RPMI8226 (cell line): ENCODE results near the gene ATP8A2.

Source experiments
- DNase-seq: peaks from one replicate; pipeline ENCODE4 v3.0.0-alpha.2; 2015

ATP8A2 gene

DNA sequence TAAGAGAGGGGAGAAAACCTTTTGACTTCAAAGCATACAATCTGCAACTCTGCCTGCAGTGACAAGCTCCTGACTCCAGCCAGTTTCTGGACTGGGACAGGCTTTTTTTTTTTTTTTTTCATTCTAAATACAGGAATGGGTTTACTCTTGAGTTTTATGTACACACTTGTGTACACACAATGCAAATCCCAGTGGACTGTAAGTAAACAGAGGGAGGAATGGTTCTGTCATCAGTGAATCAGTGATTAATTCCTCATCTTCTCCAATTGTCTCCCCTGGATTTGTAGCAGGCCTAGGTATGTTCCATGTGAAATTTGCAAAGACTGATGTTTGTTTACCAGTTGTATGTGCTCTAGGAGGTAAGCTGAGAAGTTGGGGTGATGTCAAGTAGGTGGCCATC, 495.3 kb downstream of the ATP8A2 start:
- no peak for DNase-seq

DNA sequence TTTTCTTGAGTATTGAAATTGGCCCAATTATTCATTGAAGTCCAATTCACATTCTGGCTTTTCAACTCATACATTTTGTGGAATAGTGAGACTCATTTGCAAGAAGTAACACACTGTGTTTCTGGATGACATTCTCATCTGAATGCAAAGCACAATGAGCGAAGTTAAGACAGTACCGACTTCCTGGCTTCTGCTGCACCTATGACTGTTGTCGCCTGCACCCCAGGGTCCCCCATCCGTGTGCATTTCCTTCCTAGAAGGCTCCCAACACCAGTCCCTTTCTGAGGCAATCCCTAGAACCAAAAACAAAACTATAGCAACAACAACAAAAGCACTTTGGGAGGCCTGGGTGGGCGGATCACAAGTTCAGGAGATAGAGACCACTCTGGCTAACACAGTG, 496.7 kb downstream of the ATP8A2 start:
- DNase-seq: no peak

DNA sequence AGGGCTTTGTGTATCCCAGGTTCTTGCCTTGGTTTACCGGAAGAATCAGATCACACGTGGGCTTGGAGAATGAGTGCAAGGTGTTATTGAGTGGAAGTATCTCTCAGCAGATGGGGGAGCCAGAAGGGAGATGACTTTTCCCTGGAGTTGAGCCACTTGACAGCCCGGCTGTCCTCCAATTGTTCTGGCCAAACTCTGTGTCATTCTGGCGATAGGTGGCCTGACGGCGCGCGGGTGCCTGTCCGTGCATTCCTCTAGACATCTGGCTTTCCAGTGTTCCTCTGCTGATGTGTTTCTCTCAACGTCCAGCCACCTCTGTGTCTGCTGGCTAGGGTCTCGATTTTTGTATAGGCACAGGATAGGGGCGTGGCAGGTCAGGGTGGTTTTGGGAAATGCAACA, 498.2 kb downstream of the ATP8A2 start:
- DNase-seq: no peak

DNA sequence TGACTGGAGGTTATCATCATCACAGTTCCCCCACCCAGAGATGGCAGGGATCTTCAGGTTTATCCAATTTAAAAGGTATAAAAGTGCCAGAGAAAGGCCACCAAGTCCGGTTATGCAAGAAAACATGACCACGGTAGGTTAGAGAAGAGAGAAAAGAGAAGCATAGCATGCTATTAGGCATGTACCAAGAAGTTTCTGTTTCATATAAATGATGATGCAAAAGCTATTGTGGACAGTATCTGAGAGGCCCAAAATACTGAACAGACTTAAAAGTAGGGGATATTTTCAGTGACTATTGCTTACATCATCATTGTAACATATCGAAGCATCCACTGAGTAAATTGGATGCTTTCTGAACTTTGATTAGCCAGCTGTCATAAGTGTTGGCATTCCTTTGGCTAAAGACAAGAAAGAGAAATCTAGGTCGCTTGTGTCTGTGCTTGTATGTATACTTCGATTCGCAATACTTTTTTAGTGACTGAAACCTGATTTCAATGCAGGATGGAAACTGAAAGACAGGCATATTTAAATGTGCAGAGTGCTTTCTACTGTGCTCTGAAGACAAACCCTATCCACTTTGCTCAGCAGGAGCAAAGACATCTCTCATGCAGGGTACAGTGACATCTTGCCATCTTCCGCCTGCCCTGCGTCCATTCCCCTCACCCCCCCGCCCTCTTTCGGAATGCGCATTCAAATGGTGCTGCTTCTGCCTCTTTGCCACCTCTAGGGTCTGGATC, 499.8 kb downstream of the ATP8A2 start:
- DNase-seq: no peak

DNA sequence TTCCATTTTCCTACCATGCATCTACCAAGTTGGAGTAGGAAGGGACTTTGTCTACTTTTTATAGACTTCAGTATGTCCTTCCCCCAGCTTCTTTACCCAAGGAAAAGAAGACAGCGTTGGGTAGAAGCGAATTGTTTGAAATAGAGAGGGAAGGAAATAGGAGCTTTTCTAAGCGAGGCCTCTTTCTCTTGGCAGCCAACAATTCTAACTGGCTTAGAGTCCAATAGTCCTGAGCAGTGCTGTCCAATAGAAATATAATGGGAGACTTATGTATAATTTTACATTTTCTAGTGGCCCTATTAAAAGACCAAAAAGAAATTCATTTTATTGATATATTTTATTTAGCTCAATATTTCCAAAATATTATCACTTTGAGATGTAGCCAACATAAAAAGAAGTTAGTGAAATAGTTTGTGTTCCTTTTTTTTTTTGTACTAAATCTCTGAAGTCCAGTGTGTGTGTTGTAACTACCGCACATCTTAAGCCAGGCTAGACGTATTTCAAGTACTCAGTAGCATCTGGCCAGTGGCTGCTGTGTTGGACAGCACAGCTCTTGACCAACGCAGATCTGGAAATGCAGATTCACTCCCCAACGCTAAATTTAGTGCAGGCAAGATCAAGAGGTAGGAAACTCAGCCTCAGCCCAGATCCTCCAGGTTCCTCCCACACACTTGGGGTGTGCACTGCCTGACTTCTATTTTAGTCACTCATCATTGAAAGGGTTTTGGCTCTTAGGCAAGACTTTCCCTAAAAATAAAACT, 500.9 kb downstream of the ATP8A2 start:
- no peak for DNase-seq

DNA sequence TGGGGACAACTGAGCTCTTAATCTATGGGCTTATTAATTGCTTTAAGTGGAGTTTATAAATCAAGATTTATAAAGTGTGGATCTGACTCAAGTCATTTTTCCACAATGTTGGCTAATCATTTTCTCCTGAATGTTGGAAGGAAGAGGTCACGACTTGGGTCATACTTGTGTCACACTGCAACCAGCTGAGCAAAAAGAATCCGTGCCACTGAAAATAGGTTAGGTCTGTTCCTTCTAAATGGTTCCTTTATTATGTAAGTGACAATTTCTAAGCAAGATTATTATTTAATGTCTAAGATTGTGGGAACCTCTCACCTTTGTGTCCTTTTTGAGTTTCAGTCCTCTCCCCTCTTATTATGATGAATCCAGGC, 501.5 kb downstream of the ATP8A2 start:
- DNase-seq: no peak

DNA sequence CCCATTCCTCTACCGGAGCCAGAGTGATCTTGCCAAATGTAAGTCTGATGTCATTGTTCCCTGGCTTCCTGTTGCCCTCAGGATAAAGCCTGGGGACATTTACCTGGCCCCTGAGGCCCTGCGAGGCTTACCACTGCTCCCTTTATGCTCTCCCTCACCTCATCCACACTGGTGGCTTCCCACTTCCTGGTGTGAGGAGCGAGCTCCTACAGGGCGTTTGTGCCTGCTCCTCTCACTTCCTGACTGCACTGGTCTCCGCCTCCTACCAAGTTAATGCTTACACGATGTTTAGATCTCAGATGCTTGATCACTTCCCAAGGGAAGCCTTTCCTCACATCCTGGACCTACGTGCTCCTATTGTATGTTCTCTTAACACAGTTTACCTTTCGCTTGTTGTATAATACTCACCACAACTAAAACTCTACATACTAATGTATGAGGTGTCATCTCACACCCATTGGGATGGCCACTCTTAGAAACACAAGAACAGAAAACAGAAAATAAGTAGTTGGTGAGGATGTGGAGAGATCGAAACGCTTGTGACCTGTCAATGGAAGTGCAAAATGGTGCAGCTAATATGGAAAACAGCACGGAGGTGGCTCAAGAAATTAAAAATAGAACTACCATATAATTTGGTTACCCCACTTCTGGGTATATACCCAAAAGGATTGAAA, 502.4 kb downstream of the ATP8A2 start:
- DNase-seq: no peak

DNA sequence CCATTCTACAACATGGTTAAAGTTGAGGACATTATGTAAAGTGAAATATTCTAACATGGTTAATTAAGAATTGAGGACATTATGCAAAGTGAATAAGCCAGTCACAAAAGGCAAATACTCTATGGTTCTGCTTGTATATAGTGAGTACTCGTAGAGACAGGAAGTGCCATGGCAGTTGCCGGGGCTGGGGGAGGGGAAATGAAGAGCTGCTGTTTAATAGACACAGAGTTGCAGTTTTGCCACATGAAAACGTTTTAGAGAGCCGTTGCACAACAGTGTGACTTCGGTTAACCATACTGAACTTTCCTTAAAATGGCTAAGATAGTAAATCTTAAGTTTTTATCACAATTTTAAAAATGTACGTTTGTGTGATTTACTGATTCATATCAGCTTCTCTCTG, 503.1 kb downstream of the ATP8A2 start:
- DNase-seq: peak; percentile 9

DNA sequence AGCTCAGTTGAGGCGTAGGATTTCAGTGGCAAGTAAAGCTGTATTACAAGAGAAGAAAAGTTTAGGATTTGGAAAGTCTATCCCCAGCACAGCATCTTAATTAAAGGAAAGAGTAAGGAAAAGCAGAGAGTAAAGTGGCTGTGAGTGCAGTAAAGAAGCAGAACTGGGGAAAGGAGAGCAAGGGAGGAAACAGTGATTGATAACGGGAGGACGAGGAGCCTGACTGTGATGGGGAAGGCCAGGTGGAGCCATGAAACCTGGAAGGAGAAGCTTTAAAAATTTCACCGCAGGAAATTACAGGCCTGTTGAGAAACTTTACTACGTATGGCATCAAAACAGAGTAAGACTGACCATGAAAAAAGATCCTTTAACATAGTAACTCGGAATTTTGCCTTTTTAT, 504.5 kb downstream of the ATP8A2 start:
- no peak for DNase-seq

DNA sequence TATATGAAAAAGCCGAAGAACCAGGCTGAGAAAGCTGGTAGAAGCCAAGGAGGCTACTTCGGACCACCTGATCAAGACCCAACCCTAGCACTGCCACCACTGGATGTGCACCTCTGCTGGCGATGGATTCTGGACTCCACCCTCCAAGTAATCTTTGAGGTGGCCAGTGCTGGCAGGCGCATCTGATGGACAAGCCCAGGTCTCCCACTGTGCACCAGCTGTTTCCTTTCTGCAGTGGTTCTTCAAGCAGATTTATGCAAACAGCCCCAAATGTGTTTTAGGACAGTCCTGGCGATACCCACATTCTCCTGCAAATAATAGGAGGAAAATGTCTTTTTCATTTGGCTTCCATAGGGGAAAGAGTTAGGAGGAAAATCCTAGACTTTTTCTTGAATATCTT, 507.7 kb downstream of the ATP8A2 start:
- no peak for DNase-seq

DNA sequence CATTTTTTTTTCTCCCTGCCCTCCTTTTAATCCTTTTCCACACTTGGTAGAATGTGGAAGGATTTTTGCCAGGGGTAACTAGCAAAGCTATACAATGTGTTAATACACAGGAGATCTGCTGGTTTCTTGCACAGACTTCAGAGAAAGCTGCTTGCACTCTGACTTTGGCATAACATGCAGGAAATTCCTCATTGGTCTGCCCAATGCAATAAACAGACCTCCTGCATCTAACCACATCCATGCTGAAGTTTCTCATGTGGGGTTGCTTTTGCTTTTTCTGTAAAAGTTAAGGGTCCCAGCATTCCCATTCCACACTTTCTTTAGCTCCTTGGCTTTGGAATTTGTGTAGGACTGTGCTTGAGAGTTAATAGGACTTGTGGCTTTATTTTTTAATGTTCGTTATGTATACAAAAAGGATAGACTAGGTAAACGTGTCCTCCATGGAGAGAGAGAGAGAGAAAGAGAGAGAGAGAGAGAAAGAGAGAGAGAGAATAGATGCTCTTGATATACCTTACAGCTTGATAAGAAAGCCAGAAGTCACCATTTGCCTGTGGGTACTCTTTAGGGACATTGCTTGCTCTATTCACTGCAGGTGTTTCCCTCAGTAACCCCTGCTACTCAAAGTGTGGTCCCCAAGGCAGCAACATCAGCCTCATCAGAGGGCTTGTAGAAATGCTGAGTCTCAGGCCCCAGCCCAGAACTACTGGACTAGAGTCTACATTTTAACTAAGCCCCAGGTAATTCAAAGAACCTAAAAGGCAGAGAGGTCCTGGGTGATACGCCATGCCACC, 509.6 kb downstream of the ATP8A2 start:
- DNase-seq: no peak

DNA sequence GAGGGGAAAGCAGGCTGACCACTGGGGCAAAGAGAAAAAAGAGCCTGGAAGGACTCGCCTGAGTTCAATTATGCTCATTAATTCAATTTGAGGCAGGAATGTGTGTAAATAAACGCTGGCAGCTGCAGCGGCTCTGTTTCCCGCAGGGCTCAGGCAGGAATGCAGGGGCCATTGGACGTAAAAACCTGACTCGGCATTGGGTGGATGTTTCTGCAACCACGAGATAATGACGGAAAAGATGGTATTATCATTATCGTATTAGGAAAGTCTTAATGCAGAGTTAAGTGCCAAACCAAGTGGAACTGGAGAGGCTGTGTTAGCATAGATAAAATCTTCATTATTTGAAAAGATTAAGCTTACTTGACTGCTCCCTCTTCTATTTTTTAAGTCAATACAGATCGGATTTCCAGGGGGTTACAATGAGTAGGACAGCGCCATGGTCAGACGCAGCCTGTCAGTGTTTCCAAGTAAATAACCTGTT, 510.2 kb downstream of the ATP8A2 start:
- no peak for DNase-seq

DNA sequence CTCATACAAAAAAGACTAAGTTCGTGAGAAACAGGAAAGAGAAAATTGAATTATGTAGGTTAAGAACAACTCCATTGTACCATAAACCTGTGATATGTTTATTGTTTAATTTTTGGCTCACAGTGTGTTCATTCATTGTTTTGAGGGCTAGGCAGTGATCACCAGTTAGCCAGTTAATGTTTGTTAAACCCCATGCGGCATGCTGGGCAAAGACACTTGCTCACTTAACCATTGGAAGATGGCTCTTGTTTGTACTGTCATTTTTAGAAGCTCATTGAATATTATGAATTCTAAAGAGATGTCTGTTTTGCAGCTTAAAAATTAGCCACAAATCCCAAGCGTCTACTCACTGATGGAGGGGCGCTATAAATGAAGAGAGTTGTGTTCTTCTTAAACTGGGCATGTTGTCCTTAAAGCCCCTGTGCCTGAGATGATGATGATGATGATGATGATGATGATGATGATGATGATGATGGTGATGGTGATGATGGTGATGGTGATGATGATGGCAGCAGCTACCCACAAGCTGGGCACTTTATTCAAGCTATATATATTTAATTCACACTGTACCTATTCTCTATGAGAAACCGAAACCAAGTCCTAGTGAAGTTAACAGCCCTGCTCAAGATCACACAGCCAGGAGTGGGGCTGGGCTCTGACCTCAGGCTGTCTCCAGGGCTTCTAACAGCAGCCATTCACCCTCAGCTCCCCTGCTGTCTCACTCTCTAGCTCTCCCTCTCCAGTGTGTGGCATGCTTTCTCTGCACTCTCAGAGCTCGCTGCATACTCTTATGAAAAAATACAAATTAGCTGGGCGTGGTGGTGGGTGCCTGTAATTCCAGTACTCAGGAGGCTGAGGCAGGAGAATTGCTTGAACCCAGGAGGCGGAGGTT, 510.9 kb downstream of the ATP8A2 start:
- no peak for DNase-seq

DNA sequence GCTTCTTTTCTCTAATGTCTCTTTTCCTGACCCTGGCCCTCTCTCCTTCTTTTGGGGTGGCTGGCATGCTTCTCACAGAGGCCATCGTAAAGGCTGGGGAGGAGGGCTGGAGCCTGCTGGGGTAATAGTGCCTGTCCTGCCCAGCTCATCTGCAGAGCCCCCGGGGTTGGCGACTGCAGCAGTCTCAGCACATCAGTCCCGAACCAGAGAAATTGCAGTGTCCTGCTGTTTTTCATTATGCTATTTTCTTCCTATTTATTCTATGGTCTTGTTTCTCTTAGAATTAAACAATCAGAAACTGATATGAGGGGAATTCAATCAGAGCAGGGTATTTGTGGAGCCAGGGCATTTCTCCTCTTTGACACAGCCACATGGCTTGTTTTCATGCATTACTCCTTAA, 513.6 kb downstream of the ATP8A2 start:
- DNase-seq: no peak

DNA sequence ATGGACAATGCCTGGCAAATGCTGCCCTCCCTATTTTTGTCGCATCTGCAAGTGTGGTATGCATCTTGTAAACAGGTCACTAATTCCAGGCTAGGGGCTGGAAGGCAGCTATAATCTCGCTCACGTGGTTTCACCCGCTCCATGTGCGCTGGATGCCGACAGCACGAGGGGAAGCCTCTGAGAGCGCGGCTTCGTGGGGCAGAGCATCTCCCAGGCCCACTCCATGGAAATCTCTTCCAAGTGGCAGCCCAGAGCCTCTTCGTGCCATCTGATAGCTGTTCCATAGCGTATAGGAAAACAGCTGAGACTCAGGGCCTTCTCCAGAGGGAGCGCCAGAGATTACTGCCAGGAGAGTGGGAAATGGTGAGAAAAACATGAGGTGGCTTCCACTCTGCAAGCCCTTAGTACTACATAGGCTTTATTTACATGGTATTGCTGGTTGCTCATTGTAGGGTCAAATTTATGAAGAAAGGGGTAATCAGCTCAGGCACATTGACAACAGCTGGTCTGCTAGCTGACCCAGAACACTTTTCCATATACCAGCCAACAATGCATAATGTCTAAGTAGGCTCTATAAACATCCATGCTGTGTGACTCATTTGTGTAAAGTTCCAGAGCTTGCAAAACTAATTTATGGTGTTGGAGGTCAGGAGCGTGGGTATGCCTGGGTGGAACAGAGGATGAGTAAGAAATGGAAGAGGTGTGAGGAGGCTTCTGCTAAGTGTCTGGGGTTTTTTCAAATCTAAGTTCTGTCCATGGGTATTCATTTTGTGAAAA, 514.9 kb downstream of the ATP8A2 start:
- DNase-seq: no peak

DNA sequence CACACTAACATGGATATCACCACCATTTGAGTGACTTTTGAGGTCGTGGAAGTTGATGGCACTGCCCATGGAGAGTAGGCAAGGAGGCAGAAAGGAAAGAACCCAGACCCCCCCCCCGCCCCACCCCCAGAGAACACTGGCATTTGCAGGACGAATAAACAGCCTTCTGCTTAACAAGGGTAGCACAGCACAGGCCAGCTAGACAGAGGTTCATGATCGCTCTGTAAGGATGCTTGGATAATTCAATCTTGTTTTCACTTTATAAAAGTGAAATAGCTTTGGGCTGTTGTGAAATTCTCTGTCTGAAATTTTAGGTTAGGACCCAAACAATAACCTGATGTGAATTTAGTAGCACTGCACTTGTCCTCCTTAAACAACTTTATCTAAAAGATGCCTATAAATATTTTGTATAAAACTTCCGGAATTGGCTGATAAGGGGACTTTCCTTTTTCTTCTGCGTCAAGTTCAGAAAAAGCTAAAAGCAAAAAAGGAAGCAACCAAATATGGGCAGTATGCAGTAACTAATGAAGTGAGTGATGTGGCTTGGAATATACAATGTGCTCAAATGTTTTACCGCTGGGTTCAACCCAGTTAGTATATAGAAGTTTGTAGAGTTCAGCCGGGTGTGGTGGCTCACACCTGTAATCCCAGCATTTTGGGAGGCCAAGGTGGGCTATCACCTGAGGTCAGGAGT, 516.3 kb downstream of the ATP8A2 start:
- DNase-seq: no peak

DNA sequence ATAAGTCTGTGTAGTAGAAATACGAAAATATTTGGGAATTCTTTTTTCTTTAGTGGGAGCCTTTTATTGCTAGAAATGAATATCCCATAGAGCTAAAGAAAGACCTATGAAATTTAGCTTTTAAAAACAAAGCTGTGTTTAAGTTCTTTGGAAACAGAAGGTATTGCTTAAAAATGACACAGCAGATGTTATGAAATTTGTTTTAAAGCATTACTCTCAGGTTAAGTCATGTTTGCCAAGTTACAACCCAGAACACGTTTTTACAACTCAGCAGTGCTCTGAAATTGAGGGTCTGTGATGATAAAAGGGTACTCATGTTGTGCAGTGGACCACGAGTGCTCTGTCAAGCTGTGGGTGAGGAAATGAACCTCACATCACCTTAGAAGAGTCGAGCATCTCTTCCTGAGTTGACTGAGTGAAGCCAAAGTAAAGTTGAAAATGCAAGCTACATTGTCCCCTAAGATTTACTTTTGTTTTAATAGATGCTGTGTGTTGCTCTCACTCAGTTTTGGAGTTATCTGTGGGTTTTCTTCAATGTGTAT, 519.0 kb downstream of the ATP8A2 start:
- no peak for DNase-seq

DNA sequence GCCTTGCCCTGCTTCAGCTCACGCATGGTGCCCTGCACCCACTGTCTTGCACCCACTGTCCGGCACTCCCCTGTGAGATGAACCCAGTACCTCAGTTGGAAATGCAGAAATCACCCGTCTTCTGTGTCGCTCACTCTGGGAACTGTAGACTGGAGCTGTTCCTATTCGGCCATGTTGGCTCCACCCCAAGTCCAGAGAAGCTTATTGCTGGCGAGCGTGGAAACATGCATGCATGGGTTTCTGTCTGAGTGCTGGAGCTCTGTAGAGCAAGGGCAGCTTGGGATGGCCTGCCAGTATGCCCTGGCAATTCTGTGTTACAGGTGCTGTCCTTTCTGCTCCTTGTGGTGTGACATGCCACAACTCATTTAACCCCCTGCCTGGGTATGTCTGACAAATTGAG, 527.2 kb downstream of the ATP8A2 start:
- no peak for DNase-seq

DNA sequence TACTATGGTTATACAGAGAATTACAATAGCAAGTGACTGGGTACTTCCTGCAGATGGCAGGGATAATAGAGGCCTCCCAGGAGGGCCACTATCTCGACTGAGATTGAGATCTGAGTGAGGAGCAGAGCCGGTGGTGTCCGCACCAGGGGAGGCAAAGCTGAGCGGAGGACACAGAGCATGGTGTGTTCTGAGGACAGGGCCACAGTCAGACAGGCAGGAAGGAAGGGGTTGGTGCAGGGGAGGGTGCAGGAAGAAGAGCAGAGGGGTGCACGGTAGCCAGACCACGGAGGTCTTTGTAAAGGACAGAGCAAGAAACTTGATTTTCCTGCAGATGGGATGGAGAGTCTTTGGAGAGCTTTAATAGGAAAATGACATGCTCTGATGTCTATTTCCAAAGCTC, 527.7 kb downstream of the ATP8A2 start:
- DNase-seq: no peak

DNA sequence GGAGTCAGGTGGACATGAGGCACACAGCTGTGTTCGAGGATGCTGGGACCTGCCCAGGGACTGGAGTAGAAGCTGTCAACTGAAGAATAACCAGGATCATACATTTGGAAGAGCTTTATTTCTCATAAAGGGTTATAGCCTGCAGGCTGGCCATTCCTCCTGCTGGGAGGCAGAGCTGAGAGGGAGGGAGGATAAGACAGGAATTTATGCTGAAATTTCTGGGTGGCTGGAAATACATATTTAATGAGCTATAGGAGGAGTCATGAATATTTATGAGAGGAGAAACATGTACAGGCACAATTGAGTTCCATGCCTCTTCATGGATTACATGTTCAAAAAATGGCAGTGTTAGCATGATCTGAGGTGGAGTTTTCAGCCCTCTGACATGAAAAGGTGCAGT, 528.2 kb downstream of the ATP8A2 start:
- no peak for DNase-seq
